Measurements from ENCODE around the gene SCLT1. TPM values are rescaled to one million over a fixed set of nuclear protein-coding genes. Genes with fewer than 3 reads are reported as not detected.

SCLT1 gene
- total RNA-seq, 2 donors from 2014 or later = 11.4 to 12.0 TPM

GRCh38 chr4:128859887-128860677 is 233.3 kb downstream of the SCLT1 start:
- H3K27me3 ChIP-seq (ENCODE audit: control insufficient read depth, insufficient read depth, low read length, poor library complexity, severe bottlenecking) = peaks cover 4% of the 10 kb centered on the region
- Mint-ChIP-seq H3K27ac (no peak overlapping the region), H3K4me3 (no peak overlapping the region), H3K9me3 (no peaks in the 10 kb centered on the region), H3K27me3 (ENCODE audit: insufficient read depth) (peaks cover 14% of the 10 kb centered on the region), H3K36me3 (ENCODE audit: low read depth) (peaks cover 82% of the 10 kb centered on the region), H3K4me1 (peaks cover 6% of the 10 kb centered on the region)
- H3K27ac ChIP-seq (ENCODE audit: low read depth, low read length) = no peak overlapping the region
- no peak overlapping the region for H3K9ac ChIP-seq (ENCODE audit: extremely low read depth, low read length, poor library complexity, severe bottlenecking)
- 93 to 94% methylated on average over 5 to 6 of the region's 6 CpGs for WGBS, 2 experiments (ENCODE audit: insufficient coverage in 1 of 2, insufficient read length in 1 of 2)
- H3K36me3 ChIP-seq (ENCODE audit: control insufficient read depth, insufficient read depth, low read length) = peaks cover 96% of the 10 kb centered on the region
- H3K9me3 ChIP-seq (ENCODE audit: control insufficient read depth, low read length) = no peaks in the 10 kb centered on the region
- no peak overlapping the region for H3K4me3 ChIP-seq (ENCODE audit: low read length)
- no peak for DNase-seq
- TF ChIP-seq CTCF (conservative IDR thresholded peaks at IDR 0.05) = no peak
- H3K4me1 ChIP-seq (ENCODE audit: control insufficient read depth, insufficient read depth, low read length) = peaks cover 4% of the 10 kb centered on the region

GRCh38 chr4:128858879-128859671 is 234.3 kb downstream of the SCLT1 start:
- H3K4me3 ChIP-seq (ENCODE audit: low read length) = no peak overlapping the region
- TF ChIP-seq CTCF (conservative IDR thresholded peaks at IDR 0.05) = no peak
- no peak overlapping the region for H3K9ac ChIP-seq (ENCODE audit: extremely low read depth, low read length, poor library complexity, severe bottlenecking)
- H3K9me3 ChIP-seq (ENCODE audit: control insufficient read depth, low read length) = no peaks in the 10 kb centered on the region
- H3K27me3 ChIP-seq (ENCODE audit: control insufficient read depth, insufficient read depth, low read length, poor library complexity, severe bottlenecking) = no peaks in the 10 kb centered on the region
- Mint-ChIP-seq H3K27me3 (ENCODE audit: insufficient read depth) (peaks cover 5% of the 10 kb centered on the region), H3K4me3 (no peak overlapping the region), H3K27ac (no peak overlapping the region), H3K9me3 (no peaks in the 10 kb centered on the region), H3K4me1 (peaks cover 5% of the 10 kb centered on the region), H3K36me3 (ENCODE audit: low read depth) (peaks cover 83% of the 10 kb centered on the region)
- H3K36me3 ChIP-seq (ENCODE audit: control insufficient read depth, insufficient read depth, low read length) = peaks cover 96% of the 10 kb centered on the region
- no peak for DNase-seq
- H3K4me1 ChIP-seq (ENCODE audit: control insufficient read depth, insufficient read depth, low read length) = peaks cover 4% of the 10 kb centered on the region
- no peak overlapping the region for H3K27ac ChIP-seq (ENCODE audit: low read depth, low read length)
- 87 to 95% methylated on average over 14 to 18 of the region's 18 CpGs for WGBS, 2 experiments (ENCODE audit: insufficient coverage in 1 of 2, insufficient read length in 1 of 2)

GRCh38 chr4:128856246-128856645 is 237.1 kb downstream of the SCLT1 start:
- Histone ChIP-seq H3K4me1 (ENCODE audit: control insufficient read depth, insufficient read depth, low read length) (peaks cover 4% of the 10 kb centered on the region), H3K27me3 (ENCODE audit: control insufficient read depth, insufficient read depth, low read length, poor library complexity, severe bottlenecking) (no peaks in the 10 kb centered on the region), H3K36me3 (ENCODE audit: control insufficient read depth, insufficient read depth, low read length) (peaks cover 96% of the 10 kb centered on the region), H3K9ac (ENCODE audit: extremely low read depth, low read length, poor library complexity, severe bottlenecking) (no peak overlapping the region), H3K27ac (ENCODE audit: low read depth, low read length) (no peak overlapping the region), H3K9me3 (ENCODE audit: control insufficient read depth, low read length) (no peaks in the 10 kb centered on the region), H3K4me3 (ENCODE audit: low read length) (no peak overlapping the region)
- no peak for TF ChIP-seq CTCF (conservative IDR thresholded peaks at IDR 0.05)
- no peaks in the 10 kb centered on the region for H3K4me1 Mint-ChIP-seq
- WGBS, 2 experiments (ENCODE audit: insufficient coverage in 1 of 2, insufficient read length in 1 of 2) = 95 to 100% methylated on average over 2 of the region's 2 CpGs
- DNase-seq = no peak
- no peak overlapping the region for H3K27ac Mint-ChIP-seq
- peaks cover 89% of the 10 kb centered on the region for H3K36me3 Mint-ChIP-seq (ENCODE audit: low read depth)
- no peaks in the 10 kb centered on the region for H3K9me3 Mint-ChIP-seq
- H3K4me3 Mint-ChIP-seq = no peak overlapping the region
- H3K27me3 Mint-ChIP-seq (ENCODE audit: insufficient read depth) = no peaks in the 10 kb centered on the region

Data from endodermal cell (in vitro differentiated cells).